ENCODE measurements around the gene ATP5PF. TPM values are rescaled to one million over a fixed set of nuclear protein-coding genes. Genes with fewer than 3 reads are reported as not detected.

The ATP5PF gene
- total RNA-seq, 2 experiments from 2014 or later, result 106 to 110 TPM

Other genes with a start within 250 kb of the ATP5PF start
- gene MRPL39, start 127.4 kb downstream of the ATP5PF start, total RNA-seq, result 10 to 100 TPM; 34.1 to 34.2 TPM
- gene JAM2, start 95.6 kb downstream of the ATP5PF start, total RNA-seq, result 1 to 10 TPM in 1 of 2 experiments, under 1 TPM in 1; 0.33 to 1.2 TPM
- 10 to 100 TPM; 25.3 to 27.4 TPM for gene GABPA, start 68 bp upstream of the ATP5PF start, total RNA-seq